Mucosa of rectum (tissue), 2 donors: Measurements from ENCODE around the gene SEPSECS.
A peak's percentile ranks its signal among the peaks of the same experiment; 100 is the strongest.

ENCODE experiments used
- H3K27ac ChIP-seq, 2 donors: one replicate each; pipeline ENCODE4 v1.7.0; 2013; ENCODE audit warnings: inconsistent platforms in 2 of 2, low read depth in 2 of 2, low read length in 2 of 2
- H3K27me3 ChIP-seq, 2 donors: one replicate each; pipeline ENCODE4 v1.7.0; 2013; ENCODE audit warnings: low read length in 2 of 2; ENCODE audit not compliant: control insufficient read depth in 2 of 2, insufficient read depth in 2 of 2
- H3K36me3 ChIP-seq, 2 donors: one replicate each; pipeline ENCODE4 v1.7.0; 2013; ENCODE audit warnings: low read length in 2 of 2; ENCODE audit not compliant: control insufficient read depth in 2 of 2, insufficient read depth in 2 of 2
- H3K4me1 ChIP-seq, 2 donors: one replicate each; pipeline ENCODE4 v1.7.0; 2013; ENCODE audit warnings: low read length in 2 of 2, mild to moderate bottlenecking in 1 of 2; ENCODE audit not compliant: control insufficient read depth in 2 of 2, insufficient read depth in 2 of 2
- H3K4me3 ChIP-seq, 2 donors: one replicate each; pipeline ENCODE4 v1.7.0; 2013; ENCODE audit warnings: low read length in 2 of 2
- H3K9ac ChIP-seq, 2 donors: one replicate each; pipeline ENCODE4 v1.7.0; 2013; ENCODE audit warnings: low read length in 2 of 2, low read depth in 1 of 2, mild to moderate bottlenecking in 1 of 2
- H3K9me3 ChIP-seq, 2 donors: one replicate each; pipeline ENCODE4 v1.7.0; 2013; ENCODE audit warnings: low read length in 2 of 2; ENCODE audit not compliant: control insufficient read depth in 2 of 2
- donor health status: healthy.
- donor health status: Normal muscosa, but diverticular disease.

SEPSECS gene

DNA sequence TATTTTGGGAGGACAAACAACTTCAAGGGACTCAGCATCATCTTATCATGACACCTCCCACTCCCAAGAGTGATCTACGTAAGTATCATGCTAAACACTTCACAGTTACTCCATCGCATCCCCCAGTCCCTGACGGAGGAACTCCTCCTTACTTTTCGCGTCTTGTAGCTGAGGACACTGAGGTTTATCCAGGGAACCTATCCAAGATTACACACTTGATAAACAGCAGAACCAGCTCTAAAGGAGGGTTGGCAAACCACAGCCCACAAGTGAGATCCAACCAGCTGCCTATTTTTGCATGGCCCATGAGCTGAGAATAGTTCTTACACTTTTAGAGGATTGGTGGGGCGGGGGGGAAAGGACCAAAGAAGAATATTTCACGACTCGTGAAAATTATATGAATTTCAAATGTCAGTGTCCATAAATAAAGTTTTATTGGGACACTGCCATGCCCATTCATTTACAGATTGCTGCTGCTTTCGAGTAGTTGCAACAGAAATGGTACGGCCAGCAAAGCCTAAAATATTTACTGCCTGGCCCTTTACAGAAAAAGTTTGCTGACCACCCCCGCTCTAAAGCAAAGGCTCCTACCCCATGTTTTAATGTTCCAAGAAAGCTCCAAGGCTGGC, 47.8 kb downstream of the SEPSECS start:
- no peak overlapping the region for H3K9ac ChIP-seq
- no peaks in the 10 kb centered on the region for H3K36me3 ChIP-seq
- H3K4me1 ChIP-seq, result no peaks in the 10 kb centered on the region
- H3K27me3 ChIP-seq, result no peaks in the 10 kb centered on the region
- H3K4me3 ChIP-seq, result no peak overlapping the region
- H3K9me3 ChIP-seq, result no peaks in the 10 kb centered on the region
- no peak overlapping the region for H3K27ac ChIP-seq

DNA sequence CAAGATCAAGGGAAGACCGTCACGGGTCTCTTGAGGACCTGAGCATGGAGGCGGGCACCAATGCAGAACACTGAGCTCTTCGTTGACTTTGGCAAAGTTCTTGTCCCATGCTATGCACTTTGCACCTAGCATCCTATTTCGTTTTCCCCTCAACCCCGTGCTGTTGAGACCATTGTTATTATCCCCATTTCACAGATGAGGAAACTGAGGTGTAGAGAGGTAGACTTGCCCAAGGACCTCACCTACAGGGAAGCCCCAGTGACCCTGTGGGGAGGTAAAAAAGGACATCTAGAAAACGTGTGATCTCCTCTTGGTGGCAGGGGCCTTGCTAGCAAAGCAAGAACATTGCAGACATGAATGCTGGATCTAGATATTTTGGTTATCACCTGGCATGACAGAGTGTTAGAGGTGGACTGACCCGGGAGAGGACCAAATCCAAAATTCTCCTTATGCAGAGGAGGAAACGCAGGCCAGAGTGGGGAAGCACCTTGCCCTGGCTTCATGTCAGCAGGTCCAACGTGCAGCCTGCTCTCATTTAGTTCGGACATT, 48.5 kb downstream of the SEPSECS start:
- H3K4me1 ChIP-seq, result no peaks in the 10 kb centered on the region

DNA sequence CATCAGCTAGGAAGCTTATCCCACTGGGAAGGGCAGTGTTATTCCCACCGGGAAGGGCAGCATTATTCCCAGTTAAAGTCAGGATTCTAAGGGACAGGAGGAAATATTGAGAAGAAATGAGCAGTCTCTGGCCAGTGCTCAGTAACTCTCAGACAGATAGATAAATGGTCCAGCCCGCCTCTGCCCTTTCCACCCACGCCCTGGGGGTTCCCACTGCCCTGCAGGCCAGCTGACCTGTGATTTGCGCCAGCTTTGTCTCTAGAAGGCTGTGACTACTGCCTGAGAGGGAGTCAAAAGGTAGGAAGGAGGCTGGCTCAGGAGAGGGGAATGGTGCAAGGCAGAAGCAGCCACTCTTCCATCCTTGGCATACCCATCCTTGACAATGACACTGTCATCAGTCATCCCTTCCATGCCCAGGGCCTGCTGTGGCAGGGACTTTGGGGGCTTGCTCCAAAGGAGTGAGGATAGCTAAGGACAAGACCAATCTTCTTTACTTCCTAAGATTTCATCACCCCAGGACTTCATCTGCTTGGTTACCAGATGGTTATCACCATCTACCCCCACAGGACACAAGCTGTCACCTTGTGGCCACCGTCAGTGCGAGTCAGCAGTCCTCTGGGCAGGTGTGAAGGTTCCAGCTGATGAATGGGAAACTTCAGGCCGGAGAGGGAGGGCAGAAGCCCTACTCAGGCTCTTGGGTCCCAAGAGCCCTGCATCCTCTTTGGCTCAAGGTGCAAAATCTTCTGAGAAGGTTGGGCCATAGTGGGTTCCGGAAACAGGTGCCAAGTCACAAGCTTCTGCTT, 49.5 kb downstream of the SEPSECS start:
- Histone ChIP-seq H3K27ac (no peak overlapping the region), H3K9me3 (no peaks in the 10 kb centered on the region), H3K36me3 (no peaks in the 10 kb centered on the region), H3K27me3 (no peaks in the 10 kb centered on the region), H3K4me1 (no peaks in the 10 kb centered on the region), H3K4me3 (no peak overlapping the region), H3K9ac (no peak overlapping the region)

More for the DNA sequence above, 48.5 kb downstream of the SEPSECS start:
- H3K36me3 ChIP-seq, result no peaks in the 10 kb centered on the region
- H3K27me3 ChIP-seq, result no peaks in the 10 kb centered on the region
- H3K27ac ChIP-seq, result no peak overlapping the region
- H3K9ac ChIP-seq, result no peak overlapping the region
- H3K9me3 ChIP-seq, result no peaks in the 10 kb centered on the region
- H3K4me3 ChIP-seq, result no peak overlapping the region

DNA sequence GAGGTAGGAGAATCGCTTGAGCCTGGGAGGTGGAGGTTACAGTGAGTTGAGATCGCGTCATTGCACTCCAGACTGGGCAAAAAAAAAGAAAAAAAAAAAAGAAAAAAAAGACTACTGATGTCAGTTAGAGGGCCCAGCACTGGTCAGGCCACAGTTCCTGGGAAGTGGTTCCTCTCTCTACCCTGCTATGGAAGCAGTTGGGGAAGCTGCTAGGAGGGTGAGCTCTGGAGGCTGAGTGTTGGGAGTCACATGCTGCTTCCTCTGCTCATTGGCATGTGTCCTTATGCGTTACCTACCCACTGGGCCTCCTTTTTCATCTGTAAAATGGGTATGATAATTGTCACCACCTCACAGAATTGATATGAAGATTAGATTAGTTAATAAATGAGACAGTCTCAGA, 50.7 kb downstream of the SEPSECS start:
- Histone ChIP-seq H3K9ac (no peak overlapping the region), H3K27ac (no peak overlapping the region), H3K4me1 (no peaks in the 10 kb centered on the region), H3K4me3 (no peak overlapping the region), H3K9me3 (no peaks in the 10 kb centered on the region), H3K27me3 (peaks cover 0 to 2% of the 10 kb centered on the region in 2 donors), H3K36me3 (no peaks in the 10 kb centered on the region)

DNA sequence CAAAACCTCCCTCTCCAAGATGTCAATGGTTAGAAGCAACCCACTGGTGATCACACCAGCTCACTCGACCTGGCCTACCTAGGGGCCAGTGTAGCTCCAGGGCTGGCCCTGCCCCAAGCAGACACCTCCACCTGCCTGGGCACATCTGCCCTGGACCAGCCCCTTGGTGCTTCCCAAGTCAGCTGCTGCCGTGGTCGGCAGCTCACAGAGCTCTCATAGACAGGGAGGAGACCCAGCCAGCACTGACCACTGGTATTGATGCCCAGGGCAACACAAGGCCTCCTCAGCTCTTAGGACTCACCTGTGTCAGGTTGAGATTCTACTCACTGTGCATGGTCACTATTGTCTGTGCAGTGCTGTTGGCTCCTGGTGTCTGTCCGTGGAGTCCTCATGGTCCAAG, 51.7 kb downstream of the SEPSECS start:
- H3K27me3 ChIP-seq, result peaks cover 0 to 4% of the 10 kb centered on the region in 2 donors
- no peak overlapping the region for H3K27ac ChIP-seq
- no peak overlapping the region for H3K4me3 ChIP-seq
- no peaks in the 10 kb centered on the region for H3K9me3 ChIP-seq
- no peaks in the 10 kb centered on the region for H3K4me1 ChIP-seq
- no peaks in the 10 kb centered on the region for H3K36me3 ChIP-seq
- H3K9ac ChIP-seq, result no peak overlapping the region

DNA sequence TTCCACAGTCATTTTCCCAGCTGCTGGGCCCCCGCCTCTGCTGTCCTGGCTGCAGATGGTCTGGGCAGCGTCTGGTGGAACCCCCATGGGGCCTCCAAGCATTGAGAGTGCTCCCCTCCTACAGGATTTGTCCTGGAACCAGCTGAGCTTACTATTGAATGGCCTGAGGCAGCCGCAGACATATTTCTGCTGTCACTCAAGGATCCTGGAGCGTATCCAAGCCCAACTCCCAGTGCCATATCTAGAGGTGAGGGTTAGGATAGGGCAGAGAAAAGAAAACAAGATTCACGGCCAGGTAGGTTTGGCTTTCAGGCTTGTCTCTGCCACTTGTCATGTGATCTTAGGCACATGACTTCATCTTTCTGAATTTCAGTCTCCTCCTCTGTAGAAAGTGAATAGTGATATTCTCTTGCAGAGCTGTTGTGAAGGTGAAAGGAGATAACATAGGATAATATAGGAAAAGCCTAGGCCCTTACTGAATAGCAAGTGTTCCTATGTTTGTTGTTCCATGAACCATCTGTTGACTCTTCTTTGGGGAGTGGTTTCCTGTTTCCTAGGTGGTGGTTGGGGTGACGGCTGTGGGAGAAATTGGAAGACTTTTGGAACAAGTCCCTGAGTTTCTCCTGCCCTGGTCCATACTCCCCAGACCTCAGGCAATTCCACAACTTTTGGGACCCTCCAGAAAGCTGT, 52.3 kb downstream of the SEPSECS start:
- H3K27ac ChIP-seq, result peak overlapping the region; percentile 23 to 41
- no peak overlapping the region for H3K9ac ChIP-seq
- H3K4me3 ChIP-seq, result no peak overlapping the region
- H3K9me3 ChIP-seq, result no peaks in the 10 kb centered on the region
- no peaks in the 10 kb centered on the region for H3K36me3 ChIP-seq
- H3K27me3 ChIP-seq, result peaks cover 2 to 4% of the 10 kb centered on the region in 2 donors
- no peaks in the 10 kb centered on the region for H3K4me1 ChIP-seq

DNA sequence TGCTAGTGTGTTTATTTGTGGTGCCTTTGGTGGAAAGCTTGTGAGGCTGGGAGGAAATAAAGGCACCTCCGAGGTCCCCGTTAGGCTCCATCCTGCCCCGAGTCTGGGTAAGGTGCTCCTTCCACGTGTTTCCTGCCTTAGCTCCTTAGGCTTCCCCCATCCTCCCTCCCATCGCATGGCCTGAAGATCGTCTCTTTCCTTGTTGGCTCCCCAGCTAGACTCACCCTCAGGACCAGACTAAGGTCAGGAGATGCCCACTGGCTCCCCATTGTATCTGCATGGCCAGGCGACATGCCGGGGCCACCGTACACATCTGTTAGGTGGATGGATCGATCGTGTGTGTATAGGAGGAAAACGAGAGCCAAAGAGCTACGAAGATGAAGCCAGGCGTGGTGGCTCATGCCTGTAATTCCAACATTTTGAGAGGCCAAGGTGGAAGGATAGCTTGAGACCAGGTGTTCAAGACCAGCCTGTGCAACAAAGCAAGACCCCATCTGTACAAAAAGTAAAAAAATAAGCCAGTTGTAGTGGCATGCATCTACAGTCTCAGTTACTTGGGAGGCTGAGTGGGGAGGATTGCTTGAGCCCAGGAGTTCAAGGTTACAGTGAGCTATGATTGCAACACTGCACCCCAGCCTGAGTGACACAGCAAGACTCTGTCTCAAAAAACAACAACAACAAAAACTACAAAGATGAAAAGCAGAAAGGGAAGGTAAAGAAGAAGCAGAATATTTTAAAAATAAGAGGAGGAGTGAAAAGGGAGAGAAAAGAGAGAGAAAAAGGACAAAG, 53.7 kb downstream of the SEPSECS start:
- peaks cover 3 to 4% of the 10 kb centered on the region in 2 donors for H3K27me3 ChIP-seq
- peaks cover 5% of the 10 kb centered on the region in 2 donors for H3K9me3 ChIP-seq
- no peaks in the 10 kb centered on the region for H3K4me1 ChIP-seq
- H3K4me3 ChIP-seq, result no peak overlapping the region
- no peaks in the 10 kb centered on the region for H3K36me3 ChIP-seq
- no peak overlapping the region for H3K27ac ChIP-seq
- no peak overlapping the region for H3K9ac ChIP-seq

DNA sequence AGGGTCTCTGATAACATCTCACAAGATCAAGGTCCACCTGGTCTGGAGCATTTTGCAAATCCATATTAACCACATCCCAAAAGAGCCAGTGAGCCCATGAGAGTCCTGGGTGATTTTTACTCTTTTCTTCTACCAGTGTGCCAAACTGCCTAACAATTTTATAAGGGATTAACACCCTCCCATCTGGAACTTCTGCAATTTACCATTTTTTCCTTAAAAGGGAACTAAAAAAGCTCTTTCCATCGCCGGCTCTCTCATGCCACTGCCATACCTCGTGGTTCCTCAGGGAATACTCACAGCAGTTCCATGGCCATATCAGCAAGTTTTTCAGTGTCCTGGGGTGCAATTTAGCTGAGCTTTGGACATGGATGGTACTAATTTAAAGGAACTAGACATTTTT, 55.7 kb downstream of the SEPSECS start:
- Histone ChIP-seq H3K9ac (no peak overlapping the region), H3K36me3 (no peaks in the 10 kb centered on the region), H3K4me1 (no peaks in the 10 kb centered on the region), H3K9me3 (peaks cover 5% of the 10 kb centered on the region in 2 donors), H3K4me3 (no peak overlapping the region), H3K27me3 (peaks cover 3 to 4% of the 10 kb centered on the region in 2 donors), H3K27ac (no peak overlapping the region)

DNA sequence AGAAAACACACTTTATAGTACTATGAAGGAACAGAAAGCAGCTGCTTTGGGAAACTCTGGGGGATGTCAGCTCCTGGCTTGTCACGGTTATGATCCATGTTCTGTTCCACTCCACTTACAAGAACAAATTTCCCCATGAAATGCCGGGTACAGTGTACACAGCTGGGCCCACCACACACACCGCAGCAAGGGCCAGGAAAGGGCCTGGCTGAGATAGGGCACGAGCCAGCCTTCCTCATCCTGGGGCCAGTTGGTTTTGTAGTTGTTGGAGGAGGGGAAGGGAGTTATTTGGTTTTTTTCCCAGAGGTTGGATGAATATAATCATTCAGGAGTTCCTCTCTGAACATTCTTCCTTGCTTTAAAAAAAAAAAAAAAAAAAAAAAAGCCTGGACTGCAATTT, 56.8 kb downstream of the SEPSECS start:
- no peak overlapping the region for H3K4me3 ChIP-seq
- H3K9me3 ChIP-seq, result peaks cover 5% of the 10 kb centered on the region in 2 donors
- no peaks in the 10 kb centered on the region for H3K4me1 ChIP-seq
- no peaks in the 10 kb centered on the region for H3K36me3 ChIP-seq
- H3K27ac ChIP-seq, result no peak overlapping the region
- H3K9ac ChIP-seq, result no peak overlapping the region
- H3K27me3 ChIP-seq, result peaks cover 3 to 4% of the 10 kb centered on the region in 2 donors
